PFSK-1 (cell line): ENCODE data around the gene ZNF385D.

Experiments used
- FOXP2 ChIP-seq: optimal IDR thresholded peaks from 2 replicates; pipeline ENCODE3; 2011; ENCODE audit warnings: borderline replicate concordance, control low read depth, inconsistent platforms; ENCODE audit not compliant: insufficient read depth; ENCODE audit errors: extremely low read length, extremely low read depth
- POLR2AphosphoS5 ChIP-seq: IDR thresholded peaks from 2 replicates; pipeline ENCODE4 v1.6.1; 2012; ENCODE audit warnings: low read depth, mild to moderate bottlenecking, control low read depth, low read length, moderate library complexity
- REST ChIP-seq, 2 experiments: IDR thresholded peaks; 2 replicates each; pipeline versions ENCODE4 v1.6.1 to v1.8.0; 2011 to 2012; ENCODE audit warnings: low read depth in 2 of 2, low read length in 2 of 2, control low read depth in 1 of 2, inconsistent platforms in 1 of 2, mild to moderate bottlenecking in 1 of 2, moderate library complexity in 1 of 2; ENCODE audit not compliant: insufficient read depth in 1 of 2
- SIN3A ChIP-seq: IDR thresholded peaks from 2 replicates; pipeline ENCODE4 v1.6.1; 2012; ENCODE audit warnings: mild to moderate bottlenecking, low read length, moderate library complexity, borderline replicate concordance; ENCODE audit not compliant: insufficient read depth
- TAF1 ChIP-seq: IDR thresholded peaks from 2 replicates; pipeline ENCODE4 v1.6.1; 2012; ENCODE audit warnings: low read length, control low read depth, borderline replicate concordance; ENCODE audit not compliant: insufficient read depth

Gene ZNF385D

GRCh38 chr3:21734746-21735145 lies 16.3 kb downstream of the ZNF385D start:
- TF ChIP-seq POLR2AphosphoS5 = no peak
- TF ChIP-seq TAF1 = no peak
- no peak for TF ChIP-seq FOXP2
- TF ChIP-seq SIN3A = no peak
- TF ChIP-seq REST (IDR thresholded peaks at IDR 0.05; ENCODE audit: insufficient read depth in 1 of 2, low read depth in 2 of 2, low read length in 2 of 2) = no peak

- TF ChIP-seq TAF1 (no peak), POLR2AphosphoS5 (no peak), SIN3A (no peak), FOXP2 (no peak), REST (IDR thresholded peaks at IDR 0.05; ENCODE audit: insufficient read depth in 1 of 2, low read depth in 2 of 2, low read length in 2 of 2) (no peak)
Observed at GRCh38 chr3:21729888-21730459, 21.0 kb downstream of the ZNF385D start.

- no peak for TF ChIP-seq TAF1
- TF ChIP-seq POLR2AphosphoS5 = no peak
- no peak for TF ChIP-seq FOXP2
- TF ChIP-seq REST (IDR thresholded peaks at IDR 0.05; ENCODE audit: insufficient read depth in 1 of 2, low read depth in 2 of 2, low read length in 2 of 2) = no peak
- no peak for TF ChIP-seq SIN3A
Observed at GRCh38 chr3:21729331-21729730, 21.7 kb downstream of the ZNF385D start.

- no peak for TF ChIP-seq POLR2AphosphoS5
- no peak for TF ChIP-seq TAF1
- TF ChIP-seq REST (IDR thresholded peaks at IDR 0.05; ENCODE audit: insufficient read depth in 1 of 2, low read depth in 2 of 2, low read length in 2 of 2) = no peak
- no peak for TF ChIP-seq FOXP2
- no peak for TF ChIP-seq SIN3A
Observed at GRCh38 chr3:21722768-21723167, 28.2 kb downstream of the ZNF385D start.

GRCh38 chr3:21722301-21722700 lies 28.7 kb downstream of the ZNF385D start:
- TF ChIP-seq TAF1 (no peak), REST (IDR thresholded peaks at IDR 0.05; ENCODE audit: insufficient read depth in 1 of 2, low read depth in 2 of 2, low read length in 2 of 2) (no peak), POLR2AphosphoS5 (no peak), SIN3A (no peak), FOXP2 (no peak)
